ENCODE measurements around the gene ABCD1. TPM values are rescaled to one million over a fixed set of nuclear protein-coding genes. Genes with fewer than 3 reads are reported as not detected.

The ABCD1 gene
- total and polyA plus RNA-seq, 10 of the 15 experiments (the other 5 are each of a cell fraction or from before 2014, with no cell fraction given), result 0.13 to 6.5 (median 1.4) TPM

DNA sequence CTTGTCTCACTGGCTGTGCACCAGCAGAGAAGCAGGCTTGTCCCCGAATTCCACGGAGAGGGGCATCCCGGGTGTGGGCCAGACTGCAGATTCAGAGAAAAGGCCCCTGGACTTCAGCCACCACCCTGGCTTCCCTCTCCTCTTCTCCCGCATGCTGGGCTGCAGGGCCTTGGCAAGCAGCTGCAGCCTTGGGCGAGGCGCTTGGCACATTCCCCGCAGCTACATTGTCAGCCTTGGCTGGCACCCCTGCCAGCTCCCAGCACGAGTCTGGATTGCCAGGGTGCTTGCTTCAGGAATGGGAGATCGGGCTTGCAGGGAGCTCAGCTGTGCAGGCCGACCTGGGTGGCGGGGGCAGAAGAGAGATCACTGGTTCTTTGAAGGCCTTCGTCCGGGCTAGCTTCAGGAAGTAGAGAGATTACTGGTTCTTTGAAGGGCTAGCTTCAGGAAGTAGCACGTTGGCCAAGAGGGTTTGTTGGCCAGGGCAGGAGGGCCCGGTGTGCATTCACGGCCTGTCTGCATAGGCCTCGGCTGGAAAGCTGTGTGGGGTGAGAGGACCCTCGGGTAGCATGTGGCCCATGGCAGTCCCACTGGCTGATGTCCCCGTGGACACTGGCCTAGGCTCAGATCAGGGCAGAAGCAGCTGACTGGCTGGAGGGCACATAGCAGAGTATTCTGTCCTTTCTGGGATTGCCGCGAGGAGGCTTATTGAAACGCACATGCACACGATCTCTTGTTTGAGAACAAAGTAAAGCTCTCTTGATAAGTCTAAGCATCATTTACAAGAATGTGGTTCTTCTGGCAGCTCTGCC, 2.7 kb downstream of the ABCD1 start (continued):
- no peak for TF ChIP-seq RUNX3 (IDR thresholded peaks at IDR 0.05; ENCODE audit: low read length)
- TF ChIP-seq, protein P1, sequence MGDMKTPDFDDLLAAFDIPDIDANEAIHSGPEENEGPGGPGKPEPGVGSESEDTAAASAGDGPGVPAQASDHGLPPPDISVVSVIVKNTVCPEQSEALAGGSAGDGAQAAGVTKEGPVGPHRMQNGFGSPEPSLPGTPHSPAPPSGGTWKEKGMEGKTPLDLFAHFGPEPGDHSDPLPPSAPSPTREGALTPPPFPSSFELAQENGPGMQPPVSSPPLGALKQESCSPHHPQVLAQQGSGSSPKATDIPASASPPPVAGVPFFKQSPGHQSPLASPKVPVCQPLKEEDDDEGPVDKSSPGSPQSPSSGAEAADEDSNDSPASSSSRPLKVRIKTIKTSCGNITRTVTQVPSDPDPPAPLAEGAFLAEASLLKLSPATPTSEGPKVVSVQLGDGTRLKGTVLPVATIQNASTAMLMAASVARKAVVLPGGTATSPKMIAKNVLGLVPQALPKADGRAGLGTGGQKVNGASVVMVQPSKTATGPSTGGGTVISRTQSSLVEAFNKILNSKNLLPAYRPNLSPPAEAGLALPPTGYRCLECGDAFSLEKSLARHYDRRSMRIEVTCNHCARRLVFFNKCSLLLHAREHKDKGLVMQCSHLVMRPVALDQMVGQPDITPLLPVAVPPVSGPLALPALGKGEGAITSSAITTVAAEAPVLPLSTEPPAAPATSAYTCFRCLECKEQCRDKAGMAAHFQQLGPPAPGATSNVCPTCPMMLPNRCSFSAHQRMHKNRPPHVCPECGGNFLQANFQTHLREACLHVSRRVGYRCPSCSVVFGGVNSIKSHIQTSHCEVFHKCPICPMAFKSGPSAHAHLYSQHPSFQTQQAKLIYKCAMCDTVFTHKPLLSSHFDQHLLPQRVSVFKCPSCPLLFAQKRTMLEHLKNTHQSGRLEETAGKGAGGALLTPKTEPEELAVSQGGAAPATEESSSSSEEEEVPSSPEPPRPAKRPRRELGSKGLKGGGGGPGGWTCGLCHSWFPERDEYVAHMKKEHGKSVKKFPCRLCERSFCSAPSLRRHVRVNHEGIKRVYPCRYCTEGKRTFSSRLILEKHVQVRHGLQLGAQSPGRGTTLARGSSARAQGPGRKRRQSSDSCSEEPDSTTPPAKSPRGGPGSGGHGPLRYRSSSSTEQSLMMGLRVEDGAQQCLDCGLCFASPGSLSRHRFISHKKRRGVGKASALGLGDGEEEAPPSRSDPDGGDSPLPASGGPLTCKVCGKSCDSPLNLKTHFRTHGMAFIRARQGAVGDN (IDR thresholded peaks at IDR 0.05), result 0 out of 2 replicates have a peak, but pooled peaks have one; percentile 12
- no peak for TF ChIP-seq YY1 (IDR thresholded peaks at IDR 0.05; ENCODE audit: low read depth, low read length)
- TF ChIP-seq GABPA (IDR thresholded peaks at IDR 0.05; ENCODE audit: low read depth), result no peak
- TF ChIP-seq SPI1 (IDR thresholded peaks at IDR 0.05; ENCODE audit: borderline replicate concordance, insufficient read depth, low read depth, low read length), result no peak

DNA sequence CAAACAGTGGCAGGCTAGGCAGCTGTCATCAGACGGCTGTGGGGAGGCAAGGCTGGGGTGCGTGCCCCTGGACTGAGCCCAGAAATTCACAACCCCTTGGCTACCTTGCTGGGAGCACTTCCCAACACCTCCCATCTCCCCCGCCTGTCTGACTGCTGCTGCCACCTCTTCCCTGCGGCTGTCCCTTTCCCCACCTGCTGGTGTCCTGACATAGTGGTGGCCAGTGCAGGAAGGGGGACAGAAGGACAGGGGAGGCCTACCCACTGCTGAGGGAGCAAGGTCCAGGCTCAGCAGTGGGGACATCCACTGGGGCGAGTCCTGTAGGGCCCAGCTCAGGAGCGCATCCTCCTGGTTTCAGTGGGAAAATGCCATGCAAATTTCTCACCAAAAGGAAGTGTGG, 3.4 kb downstream of the ABCD1 start:
- Histone ChIP-seq H2AFZ (ENCODE audit: control insufficient read depth, low read depth, low read length) (no peak overlapping the region), H3K79me2 (ENCODE audit: control insufficient read depth, insufficient read depth, low read length) (peaks cover 6% of the 10 kb centered on the region), H3K4me2 (ENCODE audit: control insufficient read depth, insufficient read depth) (no peak overlapping the region), H3K9ac (ENCODE audit: control insufficient read depth, insufficient read depth, low read length) (no peak overlapping the region), H3K27ac (ENCODE audit: control insufficient read depth, insufficient read depth) (no peak overlapping the region), H3K9me3 (replicated peaks; ENCODE audit: control insufficient read depth, insufficient read depth, low read length) (peaks cover 2% of the 10 kb centered on the region; the same call in 1 of the 3 replicates), H3K4me1 (ENCODE audit: control insufficient read depth, insufficient read depth, low read length) (peaks cover 30% of the 10 kb centered on the region), H3K36me3 (ENCODE audit: control insufficient read depth in 2 of 2, insufficient read depth in 2 of 2, low read length in 1 of 2) (no peaks in the 10 kb centered on the region), H3K27me3 (replicated peaks in 1 of 2; ENCODE audit: control insufficient read depth in 2 of 2, insufficient read depth in 2 of 2, low read length in 1 of 2) (no peaks in the 10 kb centered on the region), H3K4me3 (no peak overlapping the region), H4K20me1 (ENCODE audit: control insufficient read depth, insufficient read depth) (no peaks in the 10 kb centered on the region)
- ChIA-PET POLR2A (no interaction called here), SMC1A (ENCODE audit: uncharacterized antibody, unreplicated experiment) (no interaction called here), CTCF (interaction anchor here (0.7 kb wide), 1 partner anchor 35 kb away, joined by 3 read pairs; no protein-coding TSS in a partner anchor), RAD21 (ENCODE audit: unreplicated experiment) (no interaction called here)
- TF ChIP-seq SMARCA5 (IDR thresholded peaks at IDR 0.05), result no peak
- no peak for DNase-seq (ENCODE audit: low read depth, low spot score)
- intact Hi-C loops (cut with micrococcal nuclease; ENCODE audit: unreplicated experiment) (no loop called here), in situ Hi-C loops (cut with MboI) (no loop called here)
- no peak for ATAC-seq
- BruUV-seq (replicated peaks), result no TSS peak
- 62% methylated on average over 6 of the region's 6 CpGs for WGBS (ENCODE audit: insufficient coverage, insufficient replicate concordance, low lambda C conversion rate, missing lambda C conversion rate)
- FAIRE-seq, result no peak
